HepG2 (cell line): ENCODE measurements around the gene CNTROB. TPM values are rescaled to one million over a fixed set of nuclear protein-coding genes. Genes with fewer than 3 reads are reported as not detected.
A peak's percentile ranks its signal among the peaks of the same experiment; 100 is the strongest.

Source experiments
- HES4 ChIP-seq: sonication (generic); formaldehyde crosslinking; IDR thresholded peaks from 2 replicates; pipeline ENCODE4 v1.9.0; 2021; ENCODE audit warnings: mild to moderate bottlenecking, missing genetic modification reagents, borderline replicate concordance
- KAT8 ChIP-seq: IDR thresholded peaks from 2 replicates; pipeline ENCODE4 v1.6.1; 2016; ENCODE audit warnings: missing genetic modification reagents, missing compliant biosample characterization
- KDM2A ChIP-seq: sonication (generic); formaldehyde crosslinking; IDR thresholded peaks from 2 replicates; pipeline ENCODE4 v1.4.0; 2020; ENCODE audit warnings: low read depth, missing genetic modification reagents, borderline replicate concordance
- KLF16 ChIP-seq, 2 experiments: sonication (generic) in 1 of 2; formaldehyde crosslinking in 1 of 2; IDR thresholded peaks; 2 replicates each; pipeline versions ENCODE4 v1.6.1 to v1.8.0; 2016 to 2023; ENCODE audit warnings: missing genetic modification reagents in 2 of 2, missing compliant biosample characterization in 1 of 2
- NFIB ChIP-seq: sonication (generic); formaldehyde crosslinking; IDR thresholded peaks from 2 replicates; pipeline ENCODE4 v1.9.0; 2021; ENCODE audit warnings: missing genetic modification reagents, mild to moderate bottlenecking, borderline replicate concordance
- NONO ChIP-seq, 2 experiments: fragments of 450-650 bp in 1 of 2; sonication (generic) in 1 of 2; formaldehyde crosslinking in 1 of 2; IDR thresholded peaks in 1 of 2; conservative IDR thresholded peaks in 1 of 2; 2 replicates each; pipeline versions ENCODE4 v1.6.1 to v1.8.0; 2017 to 2022; ENCODE audit warnings: mild to moderate bottlenecking in 1 of 2, missing genetic modification reagents in 1 of 2, moderate library complexity in 1 of 2
- RBFOX2 ChIP-seq: fragments of 200-400 bp; formaldehyde crosslinking; IDR thresholded peaks from 2 replicates; pipeline ENCODE4 v1.6.1; 2017; ENCODE audit warnings: low read depth, mild to moderate bottlenecking, low read length
- SP4 ChIP-seq: sonication (generic); formaldehyde crosslinking; IDR thresholded peaks from 2 replicates; pipeline ENCODE4 v1.8.1; 2023; ENCODE audit warnings: mild to moderate bottlenecking, missing genetic modification reagents
- TRIM24 ChIP-seq: sonication (generic); formaldehyde crosslinking; IDR thresholded peaks from 2 replicates; pipeline ENCODE4 v1.8.0; 2022; ENCODE audit warnings: mild to moderate bottlenecking, missing genetic modification reagents
- YY1 ChIP-seq: IDR thresholded peaks from 2 replicates; pipeline ENCODE4 v1.6.1; 2011; ENCODE audit warnings: low read length, low read depth, moderate library complexity, mild to moderate bottlenecking; ENCODE audit not compliant: insufficient read depth, insufficient replicate concordance
- ZBTB7B ChIP-seq: sonication (generic); formaldehyde crosslinking; IDR thresholded peaks from 2 replicates; pipeline ENCODE4 v1.4.0; 2020; ENCODE audit warnings: missing genetic modification reagents
- ZFP36L1 ChIP-seq: sonication (generic); formaldehyde crosslinking; IDR thresholded peaks from 2 replicates; pipeline ENCODE4 v1.8.0; 2022; ENCODE audit warnings: mild to moderate bottlenecking, missing genetic modification reagents, moderate library complexity
- ZFP41 ChIP-seq: sonication (generic); formaldehyde crosslinking; IDR thresholded peaks from 2 replicates; pipeline ENCODE4 v1.4.0; 2020; ENCODE audit warnings: mild to moderate bottlenecking, missing genetic modification reagents, borderline replicate concordance
- ZNF335 ChIP-seq: sonication (generic); formaldehyde crosslinking; IDR thresholded peaks from 2 replicates; pipeline ENCODE4 v1.4.0; 2020; ENCODE audit warnings: missing genetic modification reagents
- ZNF652 ChIP-seq: IDR thresholded peaks from 2 replicates; pipeline ENCODE4 v1.6.1; 2016; ENCODE audit warnings: low read depth, borderline replicate concordance
- ZSCAN25 ChIP-seq: sonication (generic); formaldehyde crosslinking; IDR thresholded peaks from 2 replicates; pipeline ENCODE4 v1.8.0; 2022; ENCODE audit warnings: mild to moderate bottlenecking, missing genetic modification reagents
- polyA plus RNA-seq, 8 experiments: library from polyadenylated mRNA; depleted of rRNA in 3 of 8; stranded (reverse) in 7 of 8; unstranded in 1 of 8; fragments of >200 nt; fragmentation: Illumina TruSeq in 4 of 8; extraction: Trizol in 4 of 8; gene quantifications; 2 replicates each; pipeline versions ENCODE4 v1.2.1 to v1.2.3, GENCODE V29; 2011 to 2016; ENCODE audit warnings: low read depth in 4 of 8, missing spikeins in 1 of 8, mixed read lengths in 1 of 8; ENCODE audit not compliant: insufficient read depth in 1 of 8
- total RNA-seq, 5 experiments: library from RNA; depleted of rRNA; stranded (reverse); fragments of >200 nt; fragmentation: Illumina TruSeq; extraction: Trizol; gene quantifications; 2 replicates each; pipeline ENCODE4 v1.2.3, GENCODE V29; 2016; ENCODE audit warnings: low read depth in 1 of 5
- TF ChIP-seq, protein P1 (sequence below): sonication (generic); formaldehyde crosslinking; IDR thresholded peaks from 2 replicates; pipeline ENCODE4 v1.5.0; 2020; ENCODE audit warnings: missing genetic modification reagents
- TF ChIP-seq, protein P2 (sequence below): sonication (generic); formaldehyde crosslinking; IDR thresholded peaks from 2 replicates; pipeline ENCODE4 v1.5.0; 2020; ENCODE audit warnings: mild to moderate bottlenecking, missing genetic modification reagents, moderate library complexity
- TF ChIP-seq, protein P3 (sequence below), 2 experiments: sonication (generic) in 1 of 2; formaldehyde crosslinking in 1 of 2; IDR thresholded peaks; 2 replicates each; pipeline versions ENCODE4 v1.4.0 to v1.6.1; 2016 to 2020; ENCODE audit warnings: borderline replicate concordance in 1 of 2, low read depth in 1 of 2, mild to moderate bottlenecking in 1 of 2, missing genetic modification reagents in 1 of 2
- TF ChIP-seq, protein P4 (sequence below): sonication (generic); formaldehyde crosslinking; IDR thresholded peaks from 2 replicates; pipeline ENCODE4 v1.4.0; 2020; ENCODE audit warnings: missing genetic modification reagents

CNTROB gene
- total and polyA plus RNA-seq, 2 of the 13 experiments (the other 11 are each of a cell fraction or from before 2014, with no cell fraction given), result 21.2 to 24.1 TPM

DNA sequence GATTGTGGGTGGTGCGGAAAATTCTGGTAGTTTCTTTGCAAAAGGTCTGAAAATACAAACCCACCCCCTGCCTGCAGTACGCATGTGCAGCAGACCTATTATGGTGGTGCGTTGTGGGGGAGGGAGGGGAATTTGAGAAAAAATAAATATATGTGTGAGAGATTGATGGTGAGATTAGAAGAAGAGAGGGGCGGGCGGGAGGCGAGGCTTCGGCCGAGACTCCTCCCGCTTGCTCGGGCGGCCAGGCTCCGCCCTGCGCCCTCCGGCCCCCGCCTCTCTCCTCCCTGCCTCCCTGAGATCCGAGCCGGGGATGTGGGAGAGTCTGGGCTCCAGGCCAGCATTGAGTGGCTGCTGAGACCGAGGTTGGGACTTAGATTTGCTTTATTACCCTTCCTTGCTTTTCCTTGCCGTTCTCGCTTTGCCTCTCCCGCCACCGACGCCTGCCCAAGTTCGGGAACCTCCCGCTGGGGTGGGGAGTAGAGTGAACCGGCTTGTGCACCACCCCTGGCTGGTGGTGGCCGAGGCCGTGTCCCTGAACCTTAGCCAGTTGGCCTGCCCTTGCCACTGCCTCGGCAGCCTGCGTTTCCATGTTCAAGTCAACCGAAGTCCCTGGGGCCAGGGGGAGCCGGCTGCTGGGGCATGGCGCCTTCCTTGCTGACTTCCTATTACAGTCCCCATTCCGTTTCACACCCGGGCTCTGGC lies 44.4 kb upstream of the CNTROB start (continued):
- TF ChIP-seq, protein P1, sequence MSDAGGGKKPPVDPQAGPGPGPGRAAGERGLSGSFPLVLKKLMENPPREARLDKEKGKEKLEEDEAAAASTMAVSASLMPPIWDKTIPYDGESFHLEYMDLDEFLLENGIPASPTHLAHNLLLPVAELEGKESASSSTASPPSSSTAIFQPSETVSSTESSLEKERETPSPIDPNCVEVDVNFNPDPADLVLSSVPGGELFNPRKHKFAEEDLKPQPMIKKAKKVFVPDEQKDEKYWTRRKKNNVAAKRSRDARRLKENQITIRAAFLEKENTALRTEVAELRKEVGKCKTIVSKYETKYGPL (CRISPR knock-in tag), result no peak
- TF ChIP-seq ZNF652 (CRISPR knock-in tag) (no peak), KLF16 (CRISPR knock-in tag; IDR thresholded peaks at IDR 0.05) (peak in 1 of 2 experiments; percentile 64; a peak in 1 of 4 replicates), TRIM24 (no peak), HES4 (CRISPR knock-in tag) (0 out of 2 replicates have a peak, but pooled peaks have one; percentile 63), ZFP36L1 (CRISPR knock-in tag) (no peak), SP4 (0 out of 2 replicates have a peak, but pooled peaks have one; percentile 24), ZFP41 (CRISPR knock-in tag) (0 out of 2 replicates have a peak, but pooled peaks have one; percentile 43), YY1 (peak; percentile 22), KAT8 (CRISPR knock-in tag) (peak; percentile 45), NFIB (no peak), ZNF335 (CRISPR knock-in tag) (no peak), KDM2A (CRISPR knock-in tag) (peak; percentile 56; the same call in 1 of the 2 replicates), RBFOX2 (peak; percentile 48), NONO (IDR thresholded peaks at IDR 0.05) (no peak), NONO (CRISPR knock-in tag; conservative IDR thresholded peaks at IDR 0.05) (0 out of 2 replicates have a peak, but pooled peaks have one; percentile 53), ZSCAN25 (CRISPR knock-in tag) (peak; percentile 79), ZBTB7B (peak; percentile 49; the same call in 1 of the 2 replicates)
- TF ChIP-seq, protein P2, sequence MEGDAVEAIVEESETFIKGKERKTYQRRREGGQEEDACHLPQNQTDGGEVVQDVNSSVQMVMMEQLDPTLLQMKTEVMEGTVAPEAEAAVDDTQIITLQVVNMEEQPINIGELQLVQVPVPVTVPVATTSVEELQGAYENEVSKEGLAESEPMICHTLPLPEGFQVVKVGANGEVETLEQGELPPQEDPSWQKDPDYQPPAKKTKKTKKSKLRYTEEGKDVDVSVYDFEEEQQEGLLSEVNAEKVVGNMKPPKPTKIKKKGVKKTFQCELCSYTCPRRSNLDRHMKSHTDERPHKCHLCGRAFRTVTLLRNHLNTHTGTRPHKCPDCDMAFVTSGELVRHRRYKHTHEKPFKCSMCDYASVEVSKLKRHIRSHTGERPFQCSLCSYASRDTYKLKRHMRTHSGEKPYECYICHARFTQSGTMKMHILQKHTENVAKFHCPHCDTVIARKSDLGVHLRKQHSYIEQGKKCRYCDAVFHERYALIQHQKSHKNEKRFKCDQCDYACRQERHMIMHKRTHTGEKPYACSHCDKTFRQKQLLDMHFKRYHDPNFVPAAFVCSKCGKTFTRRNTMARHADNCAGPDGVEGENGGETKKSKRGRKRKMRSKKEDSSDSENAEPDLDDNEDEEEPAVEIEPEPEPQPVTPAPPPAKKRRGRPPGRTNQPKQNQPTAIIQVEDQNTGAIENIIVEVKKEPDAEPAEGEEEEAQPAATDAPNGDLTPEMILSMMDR (CRISPR knock-in tag), result peak; percentile 19
- TF ChIP-seq, protein P3, sequence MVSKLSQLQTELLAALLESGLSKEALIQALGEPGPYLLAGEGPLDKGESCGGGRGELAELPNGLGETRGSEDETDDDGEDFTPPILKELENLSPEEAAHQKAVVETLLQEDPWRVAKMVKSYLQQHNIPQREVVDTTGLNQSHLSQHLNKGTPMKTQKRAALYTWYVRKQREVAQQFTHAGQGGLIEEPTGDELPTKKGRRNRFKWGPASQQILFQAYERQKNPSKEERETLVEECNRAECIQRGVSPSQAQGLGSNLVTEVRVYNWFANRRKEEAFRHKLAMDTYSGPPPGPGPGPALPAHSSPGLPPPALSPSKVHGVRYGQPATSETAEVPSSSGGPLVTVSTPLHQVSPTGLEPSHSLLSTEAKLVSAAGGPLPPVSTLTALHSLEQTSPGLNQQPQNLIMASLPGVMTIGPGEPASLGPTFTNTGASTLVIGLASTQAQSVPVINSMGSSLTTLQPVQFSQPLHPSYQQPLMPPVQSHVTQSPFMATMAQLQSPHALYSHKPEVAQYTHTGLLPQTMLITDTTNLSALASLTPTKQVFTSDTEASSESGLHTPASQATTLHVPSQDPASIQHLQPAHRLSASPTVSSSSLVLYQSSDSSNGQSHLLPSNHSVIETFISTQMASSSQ (IDR thresholded peaks at IDR 0.05; ENCODE audit: low read depth), result no peak
- TF ChIP-seq, protein P3 (CRISPR knock-in tag; IDR thresholded peaks at IDR 0.05; ENCODE audit: borderline replicate concordance), result peak; percentile 49; the same call in 1 of the 2 replicates
- TF ChIP-seq, protein P4, sequence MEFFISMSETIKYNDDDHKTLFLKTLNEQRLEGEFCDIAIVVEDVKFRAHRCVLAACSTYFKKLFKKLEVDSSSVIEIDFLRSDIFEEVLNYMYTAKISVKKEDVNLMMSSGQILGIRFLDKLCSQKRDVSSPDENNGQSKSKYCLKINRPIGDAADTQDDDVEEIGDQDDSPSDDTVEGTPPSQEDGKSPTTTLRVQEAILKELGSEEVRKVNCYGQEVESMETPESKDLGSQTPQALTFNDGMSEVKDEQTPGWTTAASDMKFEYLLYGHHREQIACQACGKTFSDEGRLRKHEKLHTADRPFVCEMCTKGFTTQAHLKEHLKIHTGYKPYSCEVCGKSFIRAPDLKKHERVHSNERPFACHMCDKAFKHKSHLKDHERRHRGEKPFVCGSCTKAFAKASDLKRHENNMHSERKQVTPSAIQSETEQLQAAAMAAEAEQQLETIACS (CRISPR knock-in tag), result no peak
